ENCODE data around the gene ERC2. TPM values are rescaled to one million over a fixed set of nuclear protein-coding genes. Genes with fewer than 3 reads are reported as not detected.

ERC2 gene
- total and polyA plus RNA-seq, 2 donors (not counting 1 experiment from before 2014, with no cell fraction given): 0.14 to 0.17 TPM

GRCh38 chr3:56302417-56302816 lies 165.8 kb downstream of the ERC2 start:
- Histone ChIP-seq H3K79me2 (ENCODE audit: control insufficient read depth, insufficient read depth, low read length) (no peaks in the 10 kb centered on the region), H3K4me1 (ENCODE audit: control insufficient read depth, extremely low read depth, insufficient read depth, low read length) (no peaks in the 10 kb centered on the region), H2AFZ (ENCODE audit: low read length) (no peak overlapping the region), H3K9ac (ENCODE audit: insufficient read depth, low read length) (no peak overlapping the region), H4K20me1 (ENCODE audit: control insufficient read depth, extremely low read depth, insufficient read depth, low read length) (no peaks in the 10 kb centered on the region), H3K9me3 (ENCODE audit: control insufficient read depth, insufficient read depth, low read depth, low read length) (no peaks in the 10 kb centered on the region), H3K27me3 (ENCODE audit: control insufficient read depth, insufficient read depth, low read length) (no peaks in the 10 kb centered on the region), H3K4me2 (ENCODE audit: extremely low read depth, insufficient read depth, low read length) (no peak overlapping the region), H3K4me3 (replicated peaks in 1 of 4; ENCODE audit: control extremely low read depth in 1 of 4, insufficient read depth in 1 of 4, low read depth in 3 of 4, low read length in 4 of 4) (no peak overlapping the region), H3K27ac (ENCODE audit: insufficient read depth, low read length) (no peak overlapping the region), H3K36me3 (ENCODE audit: control insufficient read depth, insufficient read depth, low read length) (no peaks in the 10 kb centered on the region)
- DNase-seq (ENCODE audit: low read depth in 2 of 2): no peak
- TF ChIP-seq CTCF (conservative IDR thresholded peaks at IDR 0.05 in 1 of 2, IDR thresholded peaks at IDR 0.05 in 1 of 2; ENCODE audit: low read depth in 1 of 2, low read length in 2 of 2) (peak in 1 of 2 donors; percentile 38), EZH2 (IDR thresholded peaks at IDR 0.05; ENCODE audit: low read length, missing control alignments) (no peak)

- Histone ChIP-seq H3K9me3 (ENCODE audit: control insufficient read depth, insufficient read depth, low read depth, low read length) (no peaks in the 10 kb centered on the region), H3K36me3 (ENCODE audit: control insufficient read depth, insufficient read depth, low read length) (no peaks in the 10 kb centered on the region), H4K20me1 (ENCODE audit: control insufficient read depth, extremely low read depth, insufficient read depth, low read length) (no peaks in the 10 kb centered on the region), H2AFZ (ENCODE audit: low read length) (no peak overlapping the region), H3K27me3 (ENCODE audit: control insufficient read depth, insufficient read depth, low read length) (no peaks in the 10 kb centered on the region), H3K4me1 (ENCODE audit: control insufficient read depth, extremely low read depth, insufficient read depth, low read length) (no peaks in the 10 kb centered on the region), H3K79me2 (ENCODE audit: control insufficient read depth, insufficient read depth, low read length) (no peaks in the 10 kb centered on the region), H3K27ac (ENCODE audit: insufficient read depth, low read length) (no peak overlapping the region), H3K4me3 (replicated peaks in 1 of 4; ENCODE audit: control extremely low read depth in 1 of 4, insufficient read depth in 1 of 4, low read depth in 3 of 4, low read length in 4 of 4) (no peak overlapping the region), H3K4me2 (ENCODE audit: extremely low read depth, insufficient read depth, low read length) (no peak overlapping the region), H3K9ac (ENCODE audit: insufficient read depth, low read length) (no peak overlapping the region)
- no peak for TF ChIP-seq EZH2 (IDR thresholded peaks at IDR 0.05; ENCODE audit: low read length, missing control alignments)
- no peak for TF ChIP-seq CTCF (conservative IDR thresholded peaks at IDR 0.05 in 1 of 2, IDR thresholded peaks at IDR 0.05 in 1 of 2; ENCODE audit: low read depth in 1 of 2, low read length in 2 of 2)
- no peak for DNase-seq (ENCODE audit: low read depth in 2 of 2)
These were observed 170.9 kb downstream of the ERC2 start for GRCh38 chr3:56297281-56297840.

GRCh38 chr3:56296361-56296760 lies 171.9 kb downstream of the ERC2 start:
- Histone ChIP-seq H2AFZ (ENCODE audit: low read length) (no peak overlapping the region), H3K9ac (ENCODE audit: insufficient read depth, low read length) (no peak overlapping the region), H3K27ac (ENCODE audit: insufficient read depth, low read length) (no peak overlapping the region), H3K4me3 (replicated peaks in 1 of 4; ENCODE audit: control extremely low read depth in 1 of 4, insufficient read depth in 1 of 4, low read depth in 3 of 4, low read length in 4 of 4) (no peak overlapping the region), H3K79me2 (ENCODE audit: control insufficient read depth, insufficient read depth, low read length) (no peaks in the 10 kb centered on the region), H3K4me1 (ENCODE audit: control insufficient read depth, extremely low read depth, insufficient read depth, low read length) (no peaks in the 10 kb centered on the region), H3K27me3 (ENCODE audit: control insufficient read depth, insufficient read depth, low read length) (no peaks in the 10 kb centered on the region), H3K36me3 (ENCODE audit: control insufficient read depth, insufficient read depth, low read length) (no peaks in the 10 kb centered on the region), H3K4me2 (ENCODE audit: extremely low read depth, insufficient read depth, low read length) (no peak overlapping the region), H4K20me1 (ENCODE audit: control insufficient read depth, extremely low read depth, insufficient read depth, low read length) (no peaks in the 10 kb centered on the region), H3K9me3 (ENCODE audit: control insufficient read depth, insufficient read depth, low read depth, low read length) (no peaks in the 10 kb centered on the region)
- DNase-seq (ENCODE audit: low read depth in 2 of 2): peak in 1 of 2 donors; percentile 19
- no peak for TF ChIP-seq EZH2 (IDR thresholded peaks at IDR 0.05; ENCODE audit: low read length, missing control alignments)
- no peak for TF ChIP-seq CTCF (conservative IDR thresholded peaks at IDR 0.05 in 1 of 2, IDR thresholded peaks at IDR 0.05 in 1 of 2; ENCODE audit: low read depth in 1 of 2, low read length in 2 of 2)

All from fibroblast of lung (primary cell).